ENCODE data around the gene ZKSCAN7. TPM values are rescaled to one million over a fixed set of nuclear protein-coding genes. Genes with fewer than 3 reads are reported as not detected.
A peak's percentile ranks its signal among the peaks of the same experiment; 100 is the strongest.
"Not testable (repeated sequence)": the region's sequence is repeated elsewhere in the genome, so short reads cannot be mapped to it uniquely, and the experiment has no call there.

The ZKSCAN7 gene
- total RNA-seq, 1 experiment from 2014 or later, result not detected

GRCh38 chr3:44580971-44581370, 26.0 kb downstream of the ZKSCAN7 start:
- H3K36me3 ChIP-seq (ENCODE audit: control insufficient read depth, insufficient read depth, low read length); CTCF ChIA-PET; H3K4me3 ChIP-seq (ENCODE audit: low read depth in 2 of 2, low read length in 2 of 2); H3K27me3 ChIP-seq (ENCODE audit: control insufficient read depth, insufficient read depth, low read length); ATAC-seq; DNase-seq (ENCODE audit: low read depth, low spot score); H3K4me1 ChIP-seq (ENCODE audit: control insufficient read depth, insufficient read depth, low read length); intact Hi-C loops (cut with micrococcal nuclease; ENCODE audit: unreplicated experiment); H3K9me3 ChIP-seq (ENCODE audit: control insufficient read depth, insufficient read depth, low read depth, low read length); H3K27ac ChIP-seq (ENCODE audit: low read length); in situ Hi-C loops (cut with HindIII; ENCODE audit: low pct_unique_long_range_greater_than_20kb, low sequenced_read_pairs); POLR2A ChIA-PET; BruUV-seq (replicated peaks): not testable (repeated sequence)

GRCh38 chr3:44584646-44585501, 29.9 kb downstream of the ZKSCAN7 start, which contains the start of gene ZNF660:
TSS of gene ZNF660 (plus strand) at chr3:44584964. CDS start at chr3:44594194, 9,230 bp downstream.
- ChIA-PET POLR2A (interaction anchor here (0.6 kb wide), 1 partner anchor 70 kb away, joined by 3 read pairs; no protein-coding TSS in a partner anchor), CTCF (no interaction called here)
- Histone ChIP-seq H3K36me3 (ENCODE audit: control insufficient read depth, insufficient read depth, low read length) (no peaks in the 10 kb centered on the region), H3K4me3 (ENCODE audit: low read depth in 2 of 2, low read length in 2 of 2) (peak within 1 kb of the TSS in 1 of 2 experiments; percentile 32; a peak in 1 of 4 replicates), H3K27ac (ENCODE audit: low read length) (no peak within 1 kb of the TSS), H3K27me3 (ENCODE audit: control insufficient read depth, insufficient read depth, low read length) (no peaks in the 10 kb centered on the region), H3K9me3 (ENCODE audit: control insufficient read depth, insufficient read depth, low read depth, low read length) (no peaks in the 10 kb centered on the region), H3K4me1 (ENCODE audit: control insufficient read depth, insufficient read depth, low read length) (no peaks in the 10 kb centered on the region)
- in situ Hi-C loops (cut with HindIII; ENCODE audit: low pct_unique_long_range_greater_than_20kb, low sequenced_read_pairs) (no loop called here), intact Hi-C loops (cut with micrococcal nuclease; ENCODE audit: unreplicated experiment) (no loop called here)
- no peak for TF ChIP-seq CTCF (IDR thresholded peaks at IDR 0.05)
- TF ChIP-seq POLR2AphosphoS5 (IDR thresholded peaks at IDR 0.05; ENCODE audit: low read depth, low read length), result no peak
- ATAC-seq (no peak), DNase-seq (ENCODE audit: low read depth, low spot score) (no peak)
- no TSS peak for BruUV-seq (replicated peaks)

GRCh38 chr3:44596621-44597020, 41.6 kb downstream of the ZKSCAN7 start:
- no TSS peak for BruUV-seq (replicated peaks)
- Histone ChIP-seq H3K4me1 (ENCODE audit: control insufficient read depth, insufficient read depth, low read length) (no peaks in the 10 kb centered on the region), H3K27ac (ENCODE audit: low read length) (no peak overlapping the region), H3K4me3 (ENCODE audit: low read depth in 2 of 2, low read length in 2 of 2) (no peak overlapping the region), H3K27me3 (ENCODE audit: control insufficient read depth, insufficient read depth, low read length) (no peaks in the 10 kb centered on the region), H3K9me3 (ENCODE audit: control insufficient read depth, insufficient read depth, low read depth, low read length) (peaks cover 9% of the 10 kb centered on the region; the same call in 1 of the 2 replicates), H3K36me3 (ENCODE audit: control insufficient read depth, insufficient read depth, low read length) (no peaks in the 10 kb centered on the region)
- TF ChIP-seq REST (IDR thresholded peaks at IDR 0.05; ENCODE audit: insufficient read depth in 1 of 2, low read depth in 2 of 2, low read length in 1 of 2) (no peak), POLR2AphosphoS5 (IDR thresholded peaks at IDR 0.05; ENCODE audit: low read depth, low read length) (no peak), SIN3A (IDR thresholded peaks at IDR 0.05; ENCODE audit: borderline replicate concordance, insufficient read depth, low read depth, low read length) (no peak), CTCF (IDR thresholded peaks at IDR 0.05) (no peak), TCF7L2 (IDR thresholded peaks at IDR 0.05; ENCODE audit: low read depth, low read length) (no peak)
- intact Hi-C loops (cut with micrococcal nuclease; ENCODE audit: unreplicated experiment), result no loop called here
- no peak for ATAC-seq
- DNase-seq (ENCODE audit: low read depth, low spot score), result no peak
- ChIA-PET CTCF (no interaction called here), POLR2A (no interaction called here)
- in situ Hi-C loops (cut with HindIII; ENCODE audit: low pct_unique_long_range_greater_than_20kb, low sequenced_read_pairs), result no loop called here

All from Panc1 (cell line).